Endothelial cell of umbilical vein (primary cell): ENCODE measurements around the gene USP35. TPM values are rescaled to one million over a fixed set of nuclear protein-coding genes. Genes with fewer than 3 reads are reported as not detected.

Experiments
- BruUV-seq: library from RNA; stranded (reverse); fragments of 400-500 nt; replicated peaks from 2 replicates; lab custom pipeline; 2021; lab: Mats Ljungman, UMichigan
- CTCF ChIA-PET: fragments of 300-600, 350-600 bp; sonication (Branson Sonifier 250); formaldehyde crosslinking; loops from one replicate; lab custom pipeline; 2021; ENCODE audit warnings: antibody characterized with exemption, inconsistent platforms; lab: Charles Lee
- POLR2A ChIA-PET: fragments of 300-600, 350-600 bp; sonication (Branson Sonifier 250); formaldehyde crosslinking; loops from one replicate; lab custom pipeline; 2021; ENCODE audit warnings: antibody characterized with exemption, inconsistent platforms; lab: Charles Lee
- DNase-seq: peaks from one replicate; pipeline ENCODE4 v3.0.0-alpha.2; 2011; ENCODE audit warnings: low read depth, low spot score
- FAIRE-seq: peaks from 2 replicates; lab custom pipeline; 2011; peaks lifted over from hg19 to GRCh38; lab: Jason Lieb, UNC
- H2AFZ ChIP-seq: 2 replicates; pipeline ENCODE4 v1.6.0; 2012; ENCODE audit warnings: low read depth, low read length, control low read depth, inconsistent platforms
- H3K27ac ChIP-seq: 2 replicates; pipeline ENCODE4 v1.5.1; 2011; ENCODE audit warnings: low read depth, mild to moderate bottlenecking, control low read depth, low read length, moderate library complexity; ENCODE audit not compliant: insufficient read depth
- H3K27me3 ChIP-seq, 2 experiments: 2 replicates each; pipeline versions ENCODE4 v1.6.0 to v1.6.1; 2011; ENCODE audit warnings: low read length in 2 of 2, mixed read lengths in 1 of 2; ENCODE audit not compliant: control insufficient read depth in 2 of 2, insufficient read depth in 2 of 2
- H3K36me3 ChIP-seq, 2 experiments: 2 replicates in 1 of 2; 3 replicates in 1 of 2; pipeline ENCODE4 v1.5.1; 2011; ENCODE audit warnings: low read length in 2 of 2, mild to moderate bottlenecking in 1 of 2, moderate library complexity in 1 of 2; ENCODE audit not compliant: control insufficient read depth in 2 of 2, insufficient read depth in 2 of 2; ENCODE audit errors: extremely low read depth in 1 of 2
- H3K4me1 ChIP-seq: 3 replicates; pipeline ENCODE4 v1.5.1; 2011; ENCODE audit warnings: mild to moderate bottlenecking, low read length; ENCODE audit not compliant: control insufficient read depth, insufficient read depth; ENCODE audit errors: extremely low read depth
- H3K4me2 ChIP-seq: 2 replicates; pipeline ENCODE4 v1.6.1; 2011; ENCODE audit warnings: low read length, control low read depth, mixed read lengths; ENCODE audit not compliant: insufficient read depth
- H3K4me3 ChIP-seq, 3 experiments: fragments of 200-600 bp in 1 of 3; sonication (generic), shearing (Covaris generic) in 1 of 3; replicated peaks in 1 of 3; 2 replicates each; pipeline ENCODE4 v1.5.1; 2011 to 2016; ENCODE audit warnings: control low read depth in 3 of 3, low read length in 3 of 3, mild to moderate bottlenecking in 2 of 3, inconsistent platforms in 1 of 3, low read depth in 1 of 3, moderate library complexity in 1 of 3; ENCODE audit not compliant: insufficient read depth in 1 of 3
- H3K79me2 ChIP-seq: 2 replicates; pipeline ENCODE4 v1.6.0; 2012; ENCODE audit warnings: low read length, inconsistent platforms; ENCODE audit not compliant: control insufficient read depth, insufficient read depth
- H3K9ac ChIP-seq: replicated peaks from 2 replicates; pipeline ENCODE3; 2011; ENCODE audit warnings: low read length, control low read depth; ENCODE audit not compliant: insufficient read depth; ENCODE audit errors: extremely low read depth
- H3K9me1 ChIP-seq: replicated peaks from 3 replicates; pipeline ENCODE4 v1.6.0; 2011; ENCODE audit warnings: mild to moderate bottlenecking, low read length; ENCODE audit not compliant: control insufficient read depth, insufficient read depth; ENCODE audit errors: extremely low read depth
- H3K9me3 ChIP-seq: replicated peaks from 2 replicates; pipeline ENCODE4 v1.5.1; 2012; ENCODE audit warnings: low read length, inconsistent platforms; ENCODE audit not compliant: control insufficient read depth, insufficient read depth
- H4K20me1 ChIP-seq: replicated peaks from 2 replicates; pipeline ENCODE3; 2011; ENCODE audit warnings: mild to moderate bottlenecking, low read length; ENCODE audit not compliant: control insufficient read depth, insufficient read depth; ENCODE audit errors: extremely low read depth
- EZH2 ChIP-seq: IDR thresholded peaks from 2 replicates; pipeline ENCODE4 v1.6.1; 2012; ENCODE audit warnings: borderline replicate concordance, low read depth, mild to moderate bottlenecking, moderate library complexity, low read length, inconsistent platforms; ENCODE audit not compliant: severe bottlenecking
- FOS ChIP-seq: IDR thresholded peaks from 2 replicates; pipeline ENCODE4 v1.6.1; 2011; ENCODE audit warnings: mild to moderate bottlenecking, low read length, moderate library complexity, borderline replicate concordance; ENCODE audit not compliant: insufficient read depth
- GATA2 ChIP-seq: IDR thresholded peaks from 2 replicates; pipeline ENCODE4 v1.7.0; 2011; ENCODE audit warnings: low read depth, mild to moderate bottlenecking, moderate library complexity, mixed read lengths, low read length; ENCODE audit not compliant: insufficient read length, insufficient read depth
- JUN ChIP-seq: IDR thresholded peaks from 2 replicates; pipeline ENCODE4 v1.6.1; 2011; ENCODE audit warnings: borderline replicate concordance, low read depth; ENCODE audit not compliant: insufficient read length, insufficient read depth
- MAX ChIP-seq: IDR thresholded peaks from 2 replicates; pipeline ENCODE4 v1.6.1; 2011; ENCODE audit not compliant: insufficient read depth, insufficient read length
- MYC ChIP-seq: IDR thresholded peaks from one replicate; pipeline ENCODE4 v1.6.1; 2011; ENCODE audit warnings: mild to moderate bottlenecking, low read depth, low read length
- POLR2A ChIP-seq: IDR thresholded peaks from 2 replicates; pipeline ENCODE4 v1.6.1; 2012; ENCODE audit warnings: low read depth, mild to moderate bottlenecking, control low read depth, low read length
- POLR2AphosphoS5 ChIP-seq: IDR thresholded peaks from 2 replicates; pipeline ENCODE4 v1.6.1; 2012; ENCODE audit warnings: low read depth, mild to moderate bottlenecking, control low read depth, low read length, moderate library complexity; ENCODE audit not compliant: insufficient read depth
- dilution Hi-C: fragments of 300-500 bp; cut with MboI; formaldehyde crosslinking; loops from one replicate; pipeline ENCODE4 v1.15.0; 2019; ENCODE audit warnings: low sequenced_read_pairs; ENCODE audit not compliant: extremely low pct_ligation_motif_present
- intact Hi-C: fragments of 100-400 bp; cut with micrococcal nuclease; formaldehyde crosslinking; loops from one replicate; pipeline ENCODE4 v1.10.0; 2022
- polyA plus RNA-seq, 4 experiments: library from polyadenylated mRNA; depleted of rRNA in 3 of 4; stranded (reverse) in 3 of 4; unstranded in 1 of 4; fragments of >200 nt; gene quantifications; 2 replicates each; pipeline versions ENCODE4 v1.2.1 to v1.2.3, GENCODE V29; 2011 to 2012; ENCODE audit warnings: missing spikeins in 1 of 4
- total RNA-seq: library from RNA; stranded (reverse); gene quantifications from 2 replicates; pipeline ENCODE4 v1.2.3, GENCODE V29; 2021
- TF ChIP-seq, protein P1 (sequence below), 2 donors: IDR thresholded peaks; 1 replicate in 1 of 2; 2 replicates in 1 of 2; pipeline ENCODE4 v1.5.1; 2011; ENCODE audit warnings: low read length in 2 of 2, mild to moderate bottlenecking in 2 of 2, moderate library complexity in 2 of 2, control low read depth in 1 of 2, inconsistent platforms in 1 of 2, low read depth in 1 of 2; ENCODE audit not compliant: insufficient read depth in 1 of 2; ENCODE audit errors: extremely low read depth in 1 of 2

Gene USP35
- total and polyA plus RNA-seq, 2 donors (not counting 3 experiments of a cell fraction or from before 2014, with no cell fraction given): 8.9 to 12.4 TPM

DNA sequence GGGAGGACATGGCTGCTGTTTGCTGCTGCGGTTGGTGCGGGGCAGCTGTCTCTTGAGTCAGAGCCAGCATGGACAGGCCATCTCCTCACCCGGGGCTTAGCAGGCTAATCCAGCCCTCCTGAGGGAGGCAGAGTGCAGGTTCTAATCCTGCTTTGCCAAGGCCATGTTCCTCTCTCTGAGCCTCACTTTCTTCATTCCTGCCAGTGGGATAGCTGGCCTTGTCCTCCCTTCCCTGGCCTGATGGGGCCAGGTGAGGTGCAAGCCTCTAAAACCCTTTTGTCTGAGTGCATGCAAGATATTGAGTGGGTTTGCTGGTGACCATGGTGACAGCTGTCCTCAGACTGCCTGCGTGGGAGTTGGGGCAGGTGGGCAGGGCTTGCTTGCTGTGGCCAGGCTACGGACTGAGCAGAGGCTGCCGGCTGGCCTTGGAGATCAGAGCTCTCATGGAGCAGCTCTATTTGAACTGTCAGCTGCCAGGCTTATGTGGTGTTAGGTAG is 3.6 kb downstream of the USP35 start:
- Histone ChIP-seq H3K4me3 (no peak overlapping the region), H3K9me3 (no peaks in the 10 kb centered on the region), H3K27me3 (no peaks in the 10 kb centered on the region), H4K20me1 (no peaks in the 10 kb centered on the region), H3K79me2 (peaks cover 25% of the 10 kb centered on the region), H3K9me1 (no peaks in the 10 kb centered on the region), H2AFZ (no peak overlapping the region), H3K9ac (no peak overlapping the region), H3K27ac (no peak overlapping the region), H3K4me2 (no peak overlapping the region), H3K4me1 (peaks cover 26% of the 10 kb centered on the region), H3K36me3 (no peaks in the 10 kb centered on the region)
- intact Hi-C loops: no loop called here
- no peak for DNase-seq
- no TSS peak for BruUV-seq
- ChIA-PET CTCF (no interaction called here), POLR2A (no interaction called here)
- no peak for TF ChIP-seq POLR2AphosphoS5
- no peak for TF ChIP-seq MYC
- TF ChIP-seq, protein P1, sequence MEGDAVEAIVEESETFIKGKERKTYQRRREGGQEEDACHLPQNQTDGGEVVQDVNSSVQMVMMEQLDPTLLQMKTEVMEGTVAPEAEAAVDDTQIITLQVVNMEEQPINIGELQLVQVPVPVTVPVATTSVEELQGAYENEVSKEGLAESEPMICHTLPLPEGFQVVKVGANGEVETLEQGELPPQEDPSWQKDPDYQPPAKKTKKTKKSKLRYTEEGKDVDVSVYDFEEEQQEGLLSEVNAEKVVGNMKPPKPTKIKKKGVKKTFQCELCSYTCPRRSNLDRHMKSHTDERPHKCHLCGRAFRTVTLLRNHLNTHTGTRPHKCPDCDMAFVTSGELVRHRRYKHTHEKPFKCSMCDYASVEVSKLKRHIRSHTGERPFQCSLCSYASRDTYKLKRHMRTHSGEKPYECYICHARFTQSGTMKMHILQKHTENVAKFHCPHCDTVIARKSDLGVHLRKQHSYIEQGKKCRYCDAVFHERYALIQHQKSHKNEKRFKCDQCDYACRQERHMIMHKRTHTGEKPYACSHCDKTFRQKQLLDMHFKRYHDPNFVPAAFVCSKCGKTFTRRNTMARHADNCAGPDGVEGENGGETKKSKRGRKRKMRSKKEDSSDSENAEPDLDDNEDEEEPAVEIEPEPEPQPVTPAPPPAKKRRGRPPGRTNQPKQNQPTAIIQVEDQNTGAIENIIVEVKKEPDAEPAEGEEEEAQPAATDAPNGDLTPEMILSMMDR (IDR thresholded peaks at IDR 0.05; ENCODE audit: extremely low read depth in 1 of 2, insufficient read depth in 1 of 2, low read depth in 1 of 2, low read length in 2 of 2): no peak
- TF ChIP-seq JUN: no peak
- TF ChIP-seq EZH2: no peak
- no peak for TF ChIP-seq GATA2
- TF ChIP-seq MAX: no peak
- no peak for TF ChIP-seq FOS
- TF ChIP-seq POLR2A: no peak
- dilution Hi-C loops: no loop called here
- no peak for FAIRE-seq
